H1 (cell line): ENCODE data around the gene LRRC32.

Source experiments
- ATF3 ChIP-seq: IDR thresholded peaks from 2 replicates; pipeline ENCODE4 v1.6.1; 2011; ENCODE audit warnings: low read depth, mild to moderate bottlenecking, low read length; ENCODE audit not compliant: insufficient read depth
- CTCF ChIP-seq, 3 experiments: IDR thresholded peaks; 1 replicate in 2 of 3; 2 replicates in 1 of 3; pipeline versions ENCODE4 v1.5.1 to v1.6.1; 2011; ENCODE audit warnings: low read length in 3 of 3, mild to moderate bottlenecking in 3 of 3, inconsistent platforms in 2 of 3, low read depth in 1 of 3, moderate library complexity in 1 of 3; ENCODE audit not compliant: insufficient read depth in 1 of 3; ENCODE audit errors: control extremely low read depth in 1 of 3
- EZH2 ChIP-seq: fragments of 200-600 bp; sonication (generic); IDR thresholded peaks from 2 replicates; pipeline ENCODE4 v1.7.1; 2012; ENCODE audit warnings: low read depth, mild to moderate bottlenecking, moderate library complexity, low read length, inconsistent platforms; ENCODE audit not compliant: severe bottlenecking
- GABPA ChIP-seq: IDR thresholded peaks from 2 replicates; pipeline ENCODE4 v1.6.1; 2011; ENCODE audit warnings: mild to moderate bottlenecking, low read length, moderate library complexity, borderline replicate concordance; ENCODE audit not compliant: insufficient read depth
- MAFK ChIP-seq: IDR thresholded peaks from 2 replicates; pipeline ENCODE4 v1.6.1; 2012; ENCODE audit warnings: low read depth, mild to moderate bottlenecking, improper control_type of control experiment, low read length
- POLR2A ChIP-seq, 2 experiments: IDR thresholded peaks; 1 replicate in 1 of 2; 2 replicates in 1 of 2; pipeline ENCODE4 v1.6.1; 2011; ENCODE audit warnings: low read depth in 2 of 2, low read length in 2 of 2, mild to moderate bottlenecking in 2 of 2; ENCODE audit errors: control extremely low read depth in 1 of 2
- USF2 ChIP-seq: IDR thresholded peaks from 2 replicates; pipeline ENCODE4 v1.6.1; 2011; ENCODE audit warnings: low read length, improper control_type of control experiment
- YY1 ChIP-seq: IDR thresholded peaks from 2 replicates; pipeline ENCODE4 v1.6.1; 2011; ENCODE audit warnings: low read depth, mild to moderate bottlenecking, low read length
- ZNF274 ChIP-seq: IDR thresholded peaks from 2 replicates; pipeline ENCODE4 v1.7.0; 2012; ENCODE audit warnings: low read length, borderline replicate concordance; ENCODE audit errors: extremely low read depth

GRCh38 chr11:76661306-76661751 lies 9.2 kb downstream of the LRRC32 start:
- TF ChIP-seq CTCF (IDR thresholded peaks at IDR 0.05; ENCODE audit: control extremely low read depth in 1 of 3, insufficient read depth in 1 of 3, low read depth in 1 of 3, low read length in 3 of 3): no peak
- no peak for TF ChIP-seq POLR2A (IDR thresholded peaks at IDR 0.05; ENCODE audit: control extremely low read depth in 1 of 2, low read depth in 2 of 2, low read length in 2 of 2)
- TF ChIP-seq EZH2: no peak
- no peak for TF ChIP-seq ATF3
- no peak for TF ChIP-seq ZNF274
- no peak for TF ChIP-seq MAFK
- TF ChIP-seq GABPA: no peak
- TF ChIP-seq USF2: no peak
- TF ChIP-seq YY1: no peak
